Measurements from ENCODE around the gene NISCH. TPM values are rescaled to one million over a fixed set of nuclear protein-coding genes. Genes with fewer than 3 reads are reported as not detected.

The NISCH gene
- total and polyA plus RNA-seq, 3 donors from 2014 or later, result 166 to 327 (median 315) TPM

- no peak for DNase-seq
These were observed 46.9 kb upstream of the NISCH start for GRCh38 chr3:52408466-52408865.

GRCh38 chr3:52415800-52416199, 39.6 kb upstream of the NISCH start:
- TF ChIP-seq CTCF (IDR thresholded peaks at IDR 0.05), result no peak
- TF ChIP-seq POLR2A (IDR thresholded peaks at IDR 0.05), result no peak
- peaks cover 16% of the 10 kb centered on the region for H3K4me1 ChIP-seq
- no peaks in the 10 kb centered on the region for H3K9me3 ChIP-seq
- H3K27ac ChIP-seq, result no peak overlapping the region
- H3K36me3 ChIP-seq (ENCODE audit: low read depth, missing control alignments), result no peaks in the 10 kb centered on the region
- H3K4me3 ChIP-seq, result no peak overlapping the region
- 92 to 98% methylated on average over 3 of the region's 3 CpGs for WGBS, 2 donors
- intact Hi-C loops (cut with DNase I; ENCODE audit: low total_unique reads), result no loop called here
- no peak for DNase-seq
- H3K27me3 ChIP-seq, result no peaks in the 10 kb centered on the region

More at GRCh38 chr3:52408466-52408865, 46.9 kb upstream of the NISCH start:
- intact Hi-C loops (cut with DNase I; ENCODE audit: low total_unique reads), result no loop called here
- Histone ChIP-seq H3K27me3 (no peaks in the 10 kb centered on the region), H3K36me3 (ENCODE audit: low read depth, missing control alignments) (no peaks in the 10 kb centered on the region), H3K4me1 (peaks cover 29% of the 10 kb centered on the region), H3K4me3 (no peak overlapping the region), H3K27ac (no peak overlapping the region), H3K9me3 (no peaks in the 10 kb centered on the region)
- 86 to 92% methylated on average over 8 of the region's 8 CpGs for WGBS, 2 donors
- TF ChIP-seq POLR2A (IDR thresholded peaks at IDR 0.05) (no peak), CTCF (IDR thresholded peaks at IDR 0.05) (no peak)

- no peak for DNase-seq
- Histone ChIP-seq H3K4me1 (no peaks in the 10 kb centered on the region), H3K27ac (no peak overlapping the region), H3K36me3 (ENCODE audit: low read depth, missing control alignments) (no peaks in the 10 kb centered on the region), H3K4me3 (no peak overlapping the region), H3K9me3 (no peaks in the 10 kb centered on the region), H3K27me3 (no peaks in the 10 kb centered on the region)
- 92% methylated on average over 2 of the region's 2 CpGs; no CpG with 5 or more reads in 1 of the 2 donors for WGBS, 2 donors
- intact Hi-C loops (cut with DNase I; ENCODE audit: low total_unique reads), result no loop called here
- no peak for TF ChIP-seq CTCF (IDR thresholded peaks at IDR 0.05)
- TF ChIP-seq POLR2A (IDR thresholded peaks at IDR 0.05), result no peak
These were observed 35.0 kb upstream of the NISCH start for GRCh38 chr3:52420388-52420787.

GRCh38 chr3:52422669-52423068, 32.7 kb upstream of the NISCH start:
- Histone ChIP-seq H3K4me1 (no peaks in the 10 kb centered on the region), H3K27me3 (no peaks in the 10 kb centered on the region), H3K27ac (no peak overlapping the region), H3K9me3 (no peaks in the 10 kb centered on the region), H3K4me3 (no peak overlapping the region), H3K36me3 (ENCODE audit: low read depth, missing control alignments) (no peaks in the 10 kb centered on the region)
- DNase-seq, result no peak
- WGBS, 2 donors, result 97 to 98% methylated on average over 3 of the region's 3 CpGs
- intact Hi-C loops (cut with DNase I; ENCODE audit: low total_unique reads), result no loop called here
- TF ChIP-seq POLR2A (IDR thresholded peaks at IDR 0.05), result no peak
- no peak for TF ChIP-seq CTCF (IDR thresholded peaks at IDR 0.05)

- H3K4me3 ChIP-seq, result no peak overlapping the region
- no peaks in the 10 kb centered on the region for H3K4me1 ChIP-seq
- H3K36me3 ChIP-seq (ENCODE audit: low read depth, missing control alignments), result no peaks in the 10 kb centered on the region
- no peak for TF ChIP-seq CTCF (IDR thresholded peaks at IDR 0.05)
- TF ChIP-seq POLR2A (IDR thresholded peaks at IDR 0.05), result no peak
- 51 to 54% methylated on average over 5 of the region's 5 CpGs for WGBS, 2 donors
- intact Hi-C loops (cut with DNase I; ENCODE audit: low total_unique reads), result no loop called here
- no peaks in the 10 kb centered on the region for H3K27me3 ChIP-seq
- H3K9me3 ChIP-seq, result no peaks in the 10 kb centered on the region
- H3K27ac ChIP-seq, result no peak overlapping the region
- DNase-seq, result no peak
These were observed 32.2 kb upstream of the NISCH start for GRCh38 chr3:52423173-52423572.

Measured in testis (tissue), 3 donors.